HepG2 (cell line): ENCODE measurements around the gene NUAK2. TPM values are rescaled to one million over a fixed set of nuclear protein-coding genes. Genes with fewer than 3 reads are reported as not detected.

Experiments
- CBFB ChIP-seq: sonication (generic); formaldehyde crosslinking; IDR thresholded peaks from 2 replicates; pipeline ENCODE4 v1.4.0; 2020; ENCODE audit warnings: missing genetic modification reagents
- ELF1 ChIP-seq: sonication (generic); formaldehyde crosslinking; IDR thresholded peaks from 2 replicates; pipeline ENCODE4 v1.4.0; 2020; ENCODE audit warnings: missing genetic modification reagents
- GLI4 ChIP-seq: sonication (generic); formaldehyde crosslinking; IDR thresholded peaks from 2 replicates; pipeline ENCODE4 v1.5.1; 2020; ENCODE audit warnings: missing genetic modification reagents, mild to moderate bottlenecking, moderate library complexity, borderline replicate concordance
- HNF4A ChIP-seq: sonication (generic); formaldehyde crosslinking; IDR thresholded peaks from 2 replicates; pipeline ENCODE4 v1.4.0; 2020; ENCODE audit warnings: missing genetic modification reagents
- YY1 ChIP-seq: IDR thresholded peaks from 2 replicates; pipeline ENCODE4 v1.6.1; 2011; ENCODE audit warnings: low read length, low read depth, moderate library complexity, mild to moderate bottlenecking; ENCODE audit not compliant: insufficient read depth, insufficient replicate concordance
- ZBTB25 ChIP-seq: IDR thresholded peaks from 2 replicates; pipeline ENCODE4 v1.6.1; 2018; ENCODE audit warnings: missing genetic modification reagents
- ZBTB42 ChIP-seq: sonication (generic); formaldehyde crosslinking; IDR thresholded peaks from 2 replicates; pipeline ENCODE4 v1.5.0; 2020; ENCODE audit warnings: mild to moderate bottlenecking, missing genetic modification reagents
- ZFP37 ChIP-seq: sonication (generic); formaldehyde crosslinking; IDR thresholded peaks from 2 replicates; pipeline ENCODE4 v1.4.0; 2020; ENCODE audit warnings: missing genetic modification reagents, borderline replicate concordance
- ZNF138 ChIP-seq: sonication (generic); formaldehyde crosslinking; IDR thresholded peaks from 2 replicates; pipeline ENCODE4 v1.5.0; 2020; ENCODE audit warnings: mild to moderate bottlenecking, low read depth, missing genetic modification reagents
- ZNF180 ChIP-seq: sonication (generic); formaldehyde crosslinking; IDR thresholded peaks from 2 replicates; pipeline ENCODE4 v1.4.0; 2020; ENCODE audit warnings: low read depth, missing genetic modification reagents, borderline replicate concordance
- ZNF24 ChIP-seq: fragments of 450-650 bp; IDR thresholded peaks from 2 replicates; pipeline ENCODE4 v1.6.1; 2017; ENCODE audit warnings: antibody characterized with exemption, mild to moderate bottlenecking
- ZNF329 ChIP-seq: sonication (generic); formaldehyde crosslinking; IDR thresholded peaks from 2 replicates; pipeline ENCODE4 v1.9.0; 2021; ENCODE audit warnings: low read depth, mild to moderate bottlenecking, missing genetic modification reagents
- ZNF646 ChIP-seq: sonication (generic); formaldehyde crosslinking; IDR thresholded peaks from 2 replicates; pipeline ENCODE4 v1.9.0; 2021; ENCODE audit warnings: mild to moderate bottlenecking, missing genetic modification reagents
- ZNF878 ChIP-seq: sonication (generic); formaldehyde crosslinking; IDR thresholded peaks from 2 replicates; pipeline ENCODE4 v1.8.1; 2023; ENCODE audit warnings: mild to moderate bottlenecking, missing genetic modification reagents, moderate library complexity
- polyA plus RNA-seq, 8 experiments: library from polyadenylated mRNA; depleted of rRNA in 3 of 8; stranded (reverse) in 7 of 8; unstranded in 1 of 8; fragments of >200 nt; fragmentation: Illumina TruSeq in 4 of 8; extraction: Trizol in 4 of 8; gene quantifications; 2 replicates each; pipeline versions ENCODE4 v1.2.1 to v1.2.3, GENCODE V29; 2011 to 2016; ENCODE audit warnings: low read depth in 4 of 8, missing spikeins in 1 of 8, mixed read lengths in 1 of 8; ENCODE audit not compliant: insufficient read depth in 1 of 8
- total RNA-seq, 5 experiments: library from RNA; depleted of rRNA; stranded (reverse); fragments of >200 nt; fragmentation: Illumina TruSeq; extraction: Trizol; gene quantifications; 2 replicates each; pipeline ENCODE4 v1.2.3, GENCODE V29; 2016; ENCODE audit warnings: low read depth in 1 of 5
- TF ChIP-seq, protein P1 (sequence below): sonication (generic); formaldehyde crosslinking; IDR thresholded peaks from 2 replicates; pipeline ENCODE4 v1.5.0; 2020; ENCODE audit warnings: missing genetic modification reagents
- TF ChIP-seq, protein P2 (sequence below): sonication (generic); formaldehyde crosslinking; IDR thresholded peaks from 2 replicates; pipeline ENCODE4 v1.5.0; 2020; ENCODE audit warnings: mild to moderate bottlenecking, missing genetic modification reagents, borderline replicate concordance

Gene NUAK2
- total and polyA plus RNA-seq, 2 of the 13 experiments (the other 11 are each of a cell fraction or from before 2014, with no cell fraction given): 0.75 to 1.1 TPM

DNA sequence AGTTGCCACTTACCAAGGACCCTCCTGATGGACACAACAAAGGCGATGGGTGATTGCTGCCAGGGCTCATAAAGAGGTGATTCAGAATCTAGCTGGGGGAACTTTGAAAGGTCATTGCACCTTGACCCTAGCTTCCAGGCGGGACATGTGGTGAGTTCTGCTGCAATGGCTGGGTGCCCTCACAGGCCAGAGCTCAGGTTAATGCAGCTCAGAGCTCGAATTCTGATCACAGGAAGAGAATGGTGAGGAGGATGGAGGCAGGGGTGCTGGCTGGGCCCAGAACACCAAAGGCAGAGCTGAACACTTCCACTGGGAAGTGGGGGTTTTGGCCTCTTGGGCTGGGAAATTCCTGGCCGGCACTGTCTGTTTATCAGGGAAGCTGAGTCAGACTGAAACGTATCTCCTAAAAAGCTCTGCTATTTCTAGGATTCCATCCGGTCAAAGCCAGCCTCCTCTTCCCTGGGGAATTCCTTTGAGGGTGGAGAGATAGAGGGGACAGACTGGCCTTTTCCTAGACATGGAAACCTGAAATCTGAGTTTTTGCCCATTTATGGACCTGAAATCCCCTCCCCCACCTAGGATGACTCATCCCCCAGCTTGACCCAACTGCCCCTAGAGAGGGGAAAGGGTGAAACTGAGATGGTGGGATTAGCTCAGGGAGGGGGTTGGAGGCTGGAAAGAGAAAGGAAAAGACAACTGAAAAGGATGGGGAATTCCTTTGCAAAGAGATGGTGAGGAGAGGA is 27.2 kb downstream of the NUAK2 start (continued):
- TF ChIP-seq ZNF646 (CRISPR knock-in tag) (no peak), YY1 (peak; percentile 47), HNF4A (CRISPR knock-in tag) (peak; percentile 90), ZBTB42 (CRISPR knock-in tag) (no peak), ZNF180 (CRISPR knock-in tag) (no peak), CBFB (CRISPR knock-in tag) (peak; percentile 13; the same call in 1 of the 2 replicates), ZNF24 (no peak), ZBTB25 (CRISPR knock-in tag) (no peak; the same call in 1 of the 2 replicates), ZFP37 (CRISPR knock-in tag) (no peak), ZNF329 (CRISPR knock-in tag) (no peak), GLI4 (CRISPR knock-in tag) (no peak), ELF1 (CRISPR knock-in tag) (no peak), ZNF138 (no peak), ZNF878 (CRISPR knock-in tag) (no peak)
- TF ChIP-seq, protein P1, sequence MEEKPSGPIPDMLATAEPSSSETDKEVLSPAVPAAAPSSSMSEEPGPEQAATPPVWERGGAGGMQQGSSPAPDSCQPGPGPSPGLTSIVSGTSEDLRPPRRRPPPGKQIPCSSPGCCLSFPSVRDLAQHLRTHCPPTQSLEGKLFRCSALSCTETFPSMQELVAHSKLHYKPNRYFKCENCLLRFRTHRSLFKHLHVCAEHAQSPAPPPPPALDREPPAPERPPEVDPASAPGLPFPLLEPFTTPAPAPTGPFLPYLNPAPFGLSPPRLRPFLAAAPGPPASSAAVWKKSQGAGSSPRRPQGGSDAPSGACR (CRISPR knock-in tag): peak; percentile 47; the same call in 1 of the 2 replicates
- TF ChIP-seq, protein P2, sequence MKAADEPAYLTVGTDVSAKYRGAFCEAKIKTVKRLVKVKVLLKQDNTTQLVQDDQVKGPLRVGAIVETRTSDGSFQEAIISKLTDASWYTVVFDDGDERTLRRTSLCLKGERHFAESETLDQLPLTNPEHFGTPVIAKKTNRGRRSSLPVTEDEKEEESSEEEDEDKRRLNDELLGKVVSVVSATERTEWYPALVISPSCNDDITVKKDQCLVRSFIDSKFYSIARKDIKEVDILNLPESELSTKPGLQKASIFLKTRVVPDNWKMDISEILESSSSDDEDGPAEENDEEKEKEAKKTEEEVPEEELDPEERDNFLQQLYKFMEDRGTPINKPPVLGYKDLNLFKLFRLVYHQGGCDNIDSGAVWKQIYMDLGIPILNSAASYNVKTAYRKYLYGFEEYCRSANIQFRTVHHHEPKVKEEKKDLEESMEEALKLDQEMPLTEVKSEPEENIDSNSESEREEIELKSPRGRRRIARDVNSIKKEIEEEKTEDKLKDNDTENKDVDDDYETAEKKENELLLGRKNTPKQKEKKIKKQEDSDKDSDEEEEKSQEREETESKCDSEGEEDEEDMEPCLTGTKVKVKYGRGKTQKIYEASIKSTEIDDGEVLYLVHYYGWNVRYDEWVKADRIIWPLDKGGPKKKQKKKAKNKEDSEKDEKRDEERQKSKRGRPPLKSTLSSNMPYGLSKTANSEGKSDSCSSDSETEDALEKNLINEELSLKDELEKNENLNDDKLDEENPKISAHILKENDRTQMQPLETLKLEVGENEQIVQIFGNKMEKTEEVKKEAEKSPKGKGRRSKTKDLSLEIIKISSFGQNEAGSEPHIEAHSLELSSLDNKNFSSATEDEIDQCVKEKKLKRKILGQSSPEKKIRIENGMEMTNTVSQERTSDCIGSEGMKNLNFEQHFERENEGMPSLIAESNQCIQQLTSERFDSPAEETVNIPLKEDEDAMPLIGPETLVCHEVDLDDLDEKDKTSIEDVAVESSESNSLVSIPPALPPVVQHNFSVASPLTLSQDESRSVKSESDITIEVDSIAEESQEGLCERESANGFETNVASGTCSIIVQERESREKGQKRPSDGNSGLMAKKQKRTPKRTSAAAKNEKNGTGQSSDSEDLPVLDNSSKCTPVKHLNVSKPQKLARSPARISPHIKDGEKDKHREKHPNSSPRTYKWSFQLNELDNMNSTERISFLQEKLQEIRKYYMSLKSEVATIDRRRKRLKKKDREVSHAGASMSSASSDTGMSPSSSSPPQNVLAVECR: peak; percentile 66; the same call in 1 of the 2 replicates
